ENCODE measurements around the gene NR6A1. TPM values are rescaled to one million over a fixed set of nuclear protein-coding genes. Genes with fewer than 3 reads are reported as not detected.

NR6A1 gene
- total RNA-seq, 1 experiment from 2014 or later: 99.3 TPM

DNA sequence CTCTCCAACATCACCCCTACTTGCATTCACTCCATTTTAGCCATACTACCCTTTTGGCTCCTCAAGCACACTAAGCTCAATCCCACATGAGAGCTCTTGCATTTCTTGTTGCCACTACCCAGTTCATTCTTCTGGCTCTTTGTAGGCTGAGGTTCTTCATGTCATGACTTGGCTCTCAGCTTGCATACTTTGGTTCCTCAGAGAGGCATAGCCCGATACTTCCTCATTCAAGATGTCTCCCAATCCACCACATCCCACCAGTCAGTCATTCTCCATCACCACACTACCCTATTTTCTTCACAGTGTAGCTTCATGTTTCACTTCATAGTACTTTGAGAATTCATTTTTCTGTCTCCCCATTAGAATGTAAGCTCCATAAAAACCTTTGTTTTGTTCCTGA lies 116.7 kb downstream of the NR6A1 start:
- no peaks in the 10 kb centered on the region for H3K9me3 Mint-ChIP-seq
- H2BK5ac ChIP-seq (ENCODE audit: insufficient read length, low read length): no peak overlapping the region
- no peaks in the 10 kb centered on the region for H3K27me3 ChIP-seq (ENCODE audit: insufficient read depth, low read length)
- H3K56ac ChIP-seq (ENCODE audit: insufficient read length, low read depth, low read length): no peak overlapping the region
- H3K4me2 ChIP-seq (ENCODE audit: insufficient read depth, insufficient read length, low read length): no peak overlapping the region
- no peaks in the 10 kb centered on the region for H3K4me1 ChIP-seq (ENCODE audit: insufficient read depth, low read length)
- H2BK12ac ChIP-seq (ENCODE audit: insufficient read length, low read depth, low read length): no peak overlapping the region
- H3K4ac ChIP-seq (ENCODE audit: low read depth, low read length): no peak overlapping the region
- H3K4me1 Mint-ChIP-seq: peaks cover 22 to 29% of the 10 kb centered on the region in 2 experiments
- no peak overlapping the region for H3K27ac ChIP-seq (ENCODE audit: insufficient read length, low read depth, low read length)
- no peak overlapping the region for H3K18ac ChIP-seq (ENCODE audit: insufficient read length, low read depth, low read length)
- no peak for DNase-seq
- H4K8ac ChIP-seq (replicated peaks; ENCODE audit: insufficient read length, low read depth, low read length): no peak overlapping the region
- no peak overlapping the region for H2AK5ac ChIP-seq (ENCODE audit: insufficient read length, low read length)
- H3K79me1 ChIP-seq (ENCODE audit: insufficient read depth, low read depth, low read length, poor library complexity, severe bottlenecking): peaks cover 3% of the 10 kb centered on the region
- H2BK15ac ChIP-seq (ENCODE audit: low read depth, low read length): no peak overlapping the region
- H3K9me3 ChIP-seq (ENCODE audit: control insufficient read depth, low read depth, low read length): no peaks in the 10 kb centered on the region
- no peak overlapping the region for H3T11ph ChIP-seq (ENCODE audit: low read length)
- H2AFZ ChIP-seq (ENCODE audit: low read length): no peak overlapping the region
- H3K79me2 ChIP-seq (ENCODE audit: insufficient read depth, low read length): no peaks in the 10 kb centered on the region; the same call in 1 of the 2 replicates
- H3K36me3 Mint-ChIP-seq (ENCODE audit: insufficient read depth in 1 of 3, low read depth in 3 of 3): peaks cover 0 to 2% (median 0%) of the 10 kb centered on the region in 3 experiments; a peak in 2 of 7 replicates
- no peak overlapping the region for H3K14ac ChIP-seq (ENCODE audit: insufficient read depth, low read length)
- no peak overlapping the region for H2BK120ac ChIP-seq (ENCODE audit: low read depth, low read length, poor library complexity, severe bottlenecking)
- H3K4me3 Mint-ChIP-seq: no peak overlapping the region
- H4K91ac ChIP-seq (ENCODE audit: insufficient read length, low read depth, low read length): no peak overlapping the region
- H4K20me1 ChIP-seq (ENCODE audit: control insufficient read depth, insufficient read depth, insufficient read length): no peaks in the 10 kb centered on the region
- no peak overlapping the region for H3K9ac ChIP-seq (ENCODE audit: extremely low read depth, insufficient read length, low read length)
- H3K23me2 ChIP-seq (ENCODE audit: insufficient read length, low read depth, low read length, poor library complexity, severe bottlenecking): peaks cover 6% of the 10 kb centered on the region
- H2BK20ac ChIP-seq (ENCODE audit: low read depth, low read length, poor library complexity, severe bottlenecking): no peak overlapping the region
- no CpG with 5 or more reads among the region's 1 CpG for WGBS (ENCODE audit: extremely low coverage, insufficient read length, low lambda C conversion rate)
- no peaks in the 10 kb centered on the region for H3K27me3 Mint-ChIP-seq (ENCODE audit: low read depth)
- TF ChIP-seq, protein P1, sequence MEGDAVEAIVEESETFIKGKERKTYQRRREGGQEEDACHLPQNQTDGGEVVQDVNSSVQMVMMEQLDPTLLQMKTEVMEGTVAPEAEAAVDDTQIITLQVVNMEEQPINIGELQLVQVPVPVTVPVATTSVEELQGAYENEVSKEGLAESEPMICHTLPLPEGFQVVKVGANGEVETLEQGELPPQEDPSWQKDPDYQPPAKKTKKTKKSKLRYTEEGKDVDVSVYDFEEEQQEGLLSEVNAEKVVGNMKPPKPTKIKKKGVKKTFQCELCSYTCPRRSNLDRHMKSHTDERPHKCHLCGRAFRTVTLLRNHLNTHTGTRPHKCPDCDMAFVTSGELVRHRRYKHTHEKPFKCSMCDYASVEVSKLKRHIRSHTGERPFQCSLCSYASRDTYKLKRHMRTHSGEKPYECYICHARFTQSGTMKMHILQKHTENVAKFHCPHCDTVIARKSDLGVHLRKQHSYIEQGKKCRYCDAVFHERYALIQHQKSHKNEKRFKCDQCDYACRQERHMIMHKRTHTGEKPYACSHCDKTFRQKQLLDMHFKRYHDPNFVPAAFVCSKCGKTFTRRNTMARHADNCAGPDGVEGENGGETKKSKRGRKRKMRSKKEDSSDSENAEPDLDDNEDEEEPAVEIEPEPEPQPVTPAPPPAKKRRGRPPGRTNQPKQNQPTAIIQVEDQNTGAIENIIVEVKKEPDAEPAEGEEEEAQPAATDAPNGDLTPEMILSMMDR (conservative IDR thresholded peaks at IDR 0.05): no peak
- H4K5ac ChIP-seq (ENCODE audit: insufficient read length, low read depth, low read length): no peak overlapping the region
- H3K23ac ChIP-seq (ENCODE audit: insufficient read length, low read depth, low read length): no peak overlapping the region
- H3K27ac Mint-ChIP-seq: no peak overlapping the region; a peak in 2 of 7 replicates

Data from H9 (cell line).